HepG2 (cell line): ENCODE results near the gene CARD16. TPM values are rescaled to one million over a fixed set of nuclear protein-coding genes. Genes with fewer than 3 reads are reported as not detected.

Source experiments
- ATAC-seq: fragments of 200-7000 bp; cut with Tn5 transposase; 3 replicates; pipeline ENCODE4 v1.9.1; 2020; ENCODE audit warnings: mild to moderate bottlenecking, moderate library complexity
- BruUV-seq: library from RNA; stranded (reverse); fragments of 400-500 nt; replicated peaks from 2 replicates; lab custom pipeline; 2021; lab: Mats Ljungman, UMichigan
- CTCF ChIA-PET: fragments of 300-600 bp; formaldehyde crosslinking; extraction: SDS; loops from one replicate; lab custom pipeline; 2021; ENCODE audit warnings: low total read pairs, inconsistent platforms, low intra/inter-chr PET ratio; lab: Yijun Ruan, JAX
- POLR2A ChIA-PET: fragments of 350-600 bp; sonication (Branson Sonifier 250); formaldehyde crosslinking; loops from one replicate; lab custom pipeline; 2020; ENCODE audit warnings: antibody characterized with exemption, inconsistent platforms; lab: Yijun Ruan, JAX
- DNase-seq: peaks from one replicate; pipeline ENCODE4 v3.0.0-alpha.2; 2015; ENCODE audit warnings: low spot score
- FAIRE-seq: peaks from 3 replicates; lab custom pipeline; 2011; peaks lifted over from hg19 to GRCh38; lab: Jason Lieb, UNC
- H2AFZ ChIP-seq: one replicate; pipeline ENCODE4 v1.6.1; 2011; ENCODE audit warnings: low read length, inconsistent platforms
- H3K27ac ChIP-seq: fragments of 300-600 bp; 3 replicates; pipeline ENCODE4 v1.8.0; 2011; ENCODE audit warnings: mixed run types, mild to moderate bottlenecking, mixed read lengths, low read length, inconsistent platforms; ENCODE audit not compliant: insufficient read depth; ENCODE audit errors: extremely low read length
- H3K27me3 ChIP-seq, 2 experiments: fragments of 200-600 bp in 1 of 2; 2 replicates in 1 of 2; 3 replicates in 1 of 2; pipeline versions ENCODE4 v1.6.0 to v1.8.0; 2011; ENCODE audit warnings: low read length in 2 of 2, mild to moderate bottlenecking in 2 of 2, moderate library complexity in 2 of 2, inconsistent platforms in 1 of 2; ENCODE audit not compliant: insufficient read depth in 2 of 2, control insufficient read depth in 1 of 2
- H3K36me3 ChIP-seq, 2 experiments: fragments of 200-600 bp in 1 of 2; replicated peaks in 1 of 2; 2 replicates in 1 of 2; 3 replicates in 1 of 2; pipeline versions ENCODE4 v1.5.1 to v1.8.0; 2011; ENCODE audit warnings: low read length in 2 of 2, inconsistent platforms in 1 of 2; ENCODE audit not compliant: insufficient read depth in 2 of 2, control insufficient read depth in 1 of 2
- H3K4me1 ChIP-seq: 2 replicates; pipeline ENCODE4 v1.5.1; 2012; ENCODE audit warnings: low read length, inconsistent platforms; ENCODE audit not compliant: insufficient read depth
- H3K4me2 ChIP-seq: 2 replicates; pipeline ENCODE4 v1.6.0; 2011; ENCODE audit warnings: low read depth, low read length, inconsistent platforms
- H3K4me3 ChIP-seq, 3 experiments: fragments of 200-600 bp in 1 of 3; sonication (generic), shearing (Covaris generic) in 1 of 3; replicated peaks in 1 of 3; 2 replicates each; pipeline ENCODE4 v1.5.1; 2011 to 2016; ENCODE audit warnings: low read length in 3 of 3, inconsistent platforms in 2 of 3, low read depth in 2 of 3, mild to moderate bottlenecking in 2 of 3, control low read depth in 1 of 3, mixed read lengths in 1 of 3; ENCODE audit not compliant: insufficient read depth in 1 of 3
- H3K79me2 ChIP-seq: one replicate; pipeline ENCODE4 v1.6.1; 2011; ENCODE audit warnings: low read length, inconsistent platforms; ENCODE audit not compliant: insufficient read depth
- H3K9ac ChIP-seq: 2 replicates; pipeline ENCODE4 v1.6.0; 2011; ENCODE audit warnings: mild to moderate bottlenecking, low read depth, low read length, inconsistent platforms; ENCODE audit not compliant: insufficient read depth
- H3K9me3 ChIP-seq: 2 replicates; pipeline ENCODE4 v1.5.1; 2012; ENCODE audit warnings: mild to moderate bottlenecking, low read length
- H4K20me1 ChIP-seq: 2 replicates; pipeline ENCODE4 v1.6.0; 2011; ENCODE audit warnings: inconsistent platforms, mild to moderate bottlenecking, low read length, moderate library complexity; ENCODE audit not compliant: insufficient read depth
- DNMT1 ChIP-seq: sonication (generic); formaldehyde crosslinking; IDR thresholded peaks from 2 replicates; pipeline ENCODE4 v1.5.1; 2020; ENCODE audit warnings: mild to moderate bottlenecking, missing genetic modification reagents
- MTA3 ChIP-seq: sonication (generic); formaldehyde crosslinking; IDR thresholded peaks from 2 replicates; pipeline ENCODE4 v1.4.0; 2020; ENCODE audit warnings: missing genetic modification reagents
- NAIF1 ChIP-seq: sonication (generic); formaldehyde crosslinking; IDR thresholded peaks from 2 replicates; pipeline ENCODE4 v1.5.0; 2020; ENCODE audit warnings: mild to moderate bottlenecking, missing genetic modification reagents, borderline replicate concordance
- REPIN1 ChIP-seq: sonication (generic); formaldehyde crosslinking; IDR thresholded peaks from 2 replicates; pipeline ENCODE4 v1.8.0; 2022; ENCODE audit warnings: missing genetic modification reagents, low read depth, mild to moderate bottlenecking, borderline replicate concordance
- SKIL ChIP-seq: sonication (generic); formaldehyde crosslinking; IDR thresholded peaks from 2 replicates; pipeline ENCODE4 v1.8.0; 2022; ENCODE audit warnings: missing genetic modification reagents, mild to moderate bottlenecking, moderate library complexity, borderline replicate concordance
- TERF1 ChIP-seq: sonication (generic); formaldehyde crosslinking; IDR thresholded peaks from 2 replicates; pipeline ENCODE4 v1.8.0; 2022; ENCODE audit warnings: mild to moderate bottlenecking, missing genetic modification reagents, moderate library complexity
- YEATS2 ChIP-seq: sonication (generic); formaldehyde crosslinking; IDR thresholded peaks from 2 replicates; pipeline ENCODE4 v1.4.0; 2020; ENCODE audit warnings: missing genetic modification reagents, borderline replicate concordance
- ZNF225 ChIP-seq: sonication (generic); formaldehyde crosslinking; IDR thresholded peaks from 2 replicates; pipeline ENCODE4 v1.4.0; 2020; ENCODE audit warnings: mild to moderate bottlenecking, missing genetic modification reagents
- ZNF441 ChIP-seq: sonication (generic); formaldehyde crosslinking; IDR thresholded peaks from 2 replicates; pipeline ENCODE4 v1.7.0; 2021; ENCODE audit warnings: missing genetic modification reagents, borderline replicate concordance
- ZNF557 ChIP-seq: sonication (generic); formaldehyde crosslinking; IDR thresholded peaks from 2 replicates; pipeline ENCODE4 v1.4.0; 2020; ENCODE audit warnings: missing genetic modification reagents
- ZNF747 ChIP-seq: sonication (generic); formaldehyde crosslinking; IDR thresholded peaks from 2 replicates; pipeline ENCODE4 v1.8.1; 2023; ENCODE audit warnings: missing genetic modification reagents, mild to moderate bottlenecking, borderline replicate concordance
- WGBS: methylation state at CpG from one replicate; pipeline ENCODE4 v1.1.6; 2017; ENCODE audit warnings: low lambda C conversion rate; 5-methylcytosine and 5-hydroxymethylcytosine counted together
- in situ Hi-C: cut with HindIII; loops from 2 replicates; pipeline ENCODE4 v1.10.0; 2017; ENCODE audit warnings: low pct_unique_long_range_greater_than_20kb; ENCODE audit not compliant: extremely low pct_ligation_motif_present
- intact Hi-C: fragments of 100-400 bp; cut with micrococcal nuclease; formaldehyde crosslinking; loops from one replicate; pipeline ENCODE4 v1.10.0; 2022; ENCODE audit not compliant: unreplicated experiment
- polyA plus RNA-seq, 8 experiments: library from polyadenylated mRNA; depleted of rRNA in 3 of 8; stranded (reverse) in 7 of 8; unstranded in 1 of 8; fragments of >200 nt; fragmentation: Illumina TruSeq in 4 of 8; extraction: Trizol in 4 of 8; gene quantifications; 2 replicates each; pipeline versions ENCODE4 v1.2.1 to v1.2.3, GENCODE V29; 2011 to 2016; ENCODE audit warnings: low read depth in 4 of 8, missing spikeins in 1 of 8, mixed read lengths in 1 of 8; ENCODE audit not compliant: insufficient read depth in 1 of 8
- total RNA-seq, 5 experiments: library from RNA; depleted of rRNA; stranded (reverse); fragments of >200 nt; fragmentation: Illumina TruSeq; extraction: Trizol; gene quantifications; 2 replicates each; pipeline ENCODE4 v1.2.3, GENCODE V29; 2016; ENCODE audit warnings: low read depth in 1 of 5

CARD16 gene
- total and polyA plus RNA-seq, 2 of the 13 experiments (the other 11 are each of a cell fraction or from before 2014, with no cell fraction given): 0.34 TPM; not detected in 1

- Histone ChIP-seq H3K9me3 (no peaks in the 10 kb centered on the region), H3K9ac (no peak overlapping the region), H3K4me3 (no peak overlapping the region), H3K27ac (no peak overlapping the region), H4K20me1 (no peaks in the 10 kb centered on the region), H3K4me2 (no peak overlapping the region), H3K79me2 (no peaks in the 10 kb centered on the region), H3K36me3 (no peaks in the 10 kb centered on the region), H3K4me1 (no peaks in the 10 kb centered on the region), H2AFZ (no peak overlapping the region), H3K27me3 (peaks cover 0 to 3% of the 10 kb centered on the region in 2 experiments; a peak in 2 of 5 replicates)
- in situ Hi-C loops: no loop called here
- intact Hi-C loops: no loop called here
- ChIA-PET CTCF (no interaction called here), POLR2A (no interaction called here)
- no TSS peak for BruUV-seq
- DNase-seq (no peak), FAIRE-seq (no peak), ATAC-seq (no peak)
- TF ChIP-seq NAIF1 (CRISPR knock-in tag) (no peak), REPIN1 (no peak), MTA3 (CRISPR knock-in tag) (no peak)
- WGBS: 58% methylated on average over 4 of the region's 4 CpGs
These were observed 26.1 kb upstream of the CARD16 start for GRCh38 chr11:105071089-105071732.

- Histone ChIP-seq H4K20me1 (no peaks in the 10 kb centered on the region), H3K4me1 (no peaks in the 10 kb centered on the region), H3K36me3 (no peaks in the 10 kb centered on the region), H3K9me3 (no peaks in the 10 kb centered on the region), H3K9ac (no peak overlapping the region), H3K4me2 (no peak overlapping the region), H3K27ac (no peak overlapping the region), H3K4me3 (no peak overlapping the region), H3K27me3 (peaks cover 0 to 3% of the 10 kb centered on the region in 2 experiments; a peak in 2 of 5 replicates), H2AFZ (no peak overlapping the region), H3K79me2 (no peaks in the 10 kb centered on the region)
- BruUV-seq: no TSS peak
- no peak for FAIRE-seq
- ChIA-PET POLR2A (no interaction called here), CTCF (no interaction called here)
- ATAC-seq: no peak
- 27% methylated on average over 4 of the region's 4 CpGs for WGBS
- intact Hi-C loops (no loop called here), in situ Hi-C loops (no loop called here)
- no peak for DNase-seq
- TF ChIP-seq MTA3 (CRISPR knock-in tag) (no peak), ZNF225 (CRISPR knock-in tag) (no peak), ZNF441 (no peak), TERF1 (CRISPR knock-in tag) (no peak), ZNF557 (CRISPR knock-in tag) (no peak), SKIL (CRISPR knock-in tag) (no peak), ZNF747 (CRISPR knock-in tag) (no peak), DNMT1 (CRISPR knock-in tag) (no peak), YEATS2 (CRISPR knock-in tag) (no peak)
These were observed 25.2 kb upstream of the CARD16 start for GRCh38 chr11:105070306-105070705.
